DMS 273 treated with DMSO at 0.1 percent for 48 hours (cell line): ENCODE results near the gene E2F3.

ENCODE experiments used
- DNase-seq: peaks from one replicate; lab custom pipeline; 2025; lab: John Stamatoyannopoulos, UW

Gene E2F3

DNA sequence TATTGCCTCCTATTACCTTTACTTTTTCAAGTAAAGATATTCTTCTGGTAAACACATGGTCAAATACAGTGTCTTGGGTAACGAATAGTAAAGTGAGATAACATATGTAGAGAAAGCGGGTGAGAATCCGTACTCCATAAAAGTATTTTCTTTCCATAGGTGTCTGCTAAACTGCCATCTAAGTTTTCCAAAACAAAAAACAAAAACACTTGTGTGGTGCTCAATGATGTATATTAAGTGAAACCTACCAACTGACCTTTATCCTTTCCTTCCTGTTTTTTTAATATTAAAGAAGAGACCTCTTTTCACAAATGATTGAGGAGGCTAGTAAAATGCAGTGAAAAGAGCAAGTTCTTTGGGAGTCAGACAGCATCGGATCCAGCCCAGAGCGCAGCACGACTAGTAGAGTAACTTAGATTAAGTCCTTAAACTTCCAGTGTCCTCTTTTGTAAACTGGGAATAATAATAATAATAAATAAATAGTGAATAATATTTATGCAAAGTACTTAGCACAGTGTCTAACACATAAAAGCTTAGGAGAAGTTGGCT lies 132.1 kb downstream of the E2F3 start:
- DNase-seq = no peak

DNA sequence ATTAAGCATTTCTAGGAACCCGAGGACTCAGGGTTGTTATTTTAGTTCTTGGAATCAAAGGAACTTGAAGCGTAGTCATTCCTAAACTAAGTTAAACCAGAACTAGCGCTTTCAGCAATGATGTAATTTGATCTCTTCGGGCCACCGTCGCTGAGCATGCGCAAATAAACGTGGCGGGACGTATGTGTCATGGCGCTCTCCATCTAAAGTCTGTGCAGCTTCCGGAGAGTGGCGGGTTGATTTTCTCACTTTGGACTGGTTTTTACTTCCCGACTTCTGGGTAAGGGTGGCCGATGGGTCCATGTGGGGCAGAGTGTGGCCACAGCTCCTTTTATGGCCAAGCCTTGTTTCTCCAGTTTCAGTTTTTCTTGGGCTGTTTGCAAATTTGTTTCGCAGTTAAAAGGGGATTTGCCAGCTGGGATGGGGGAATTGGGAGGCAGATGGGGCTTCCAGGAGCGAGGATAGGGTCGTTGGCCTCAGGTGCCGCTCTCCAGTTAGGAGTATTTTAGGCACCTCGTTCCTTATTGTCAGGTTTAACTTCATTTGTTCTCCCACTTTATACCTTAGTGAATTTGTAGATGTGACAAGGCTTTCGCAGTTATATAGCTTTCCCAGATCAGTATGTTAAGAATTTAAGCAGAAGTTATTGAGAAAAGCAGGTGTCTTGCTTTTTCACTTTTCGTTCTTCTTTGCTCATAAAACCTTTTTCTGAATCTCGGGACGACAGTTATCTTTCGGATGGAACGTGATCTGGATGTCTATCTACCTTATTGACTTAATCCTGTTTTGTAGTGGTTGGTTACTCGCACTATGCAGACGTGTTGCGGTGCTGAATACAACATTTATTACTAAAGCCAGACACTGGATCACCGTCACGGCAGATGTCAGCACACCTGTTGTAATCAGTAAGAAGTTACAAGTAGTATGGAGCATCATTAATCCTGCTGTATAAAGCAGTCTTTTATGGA lies 132.9 kb downstream of the E2F3 start, which contains the start of gene CDKAL1:
Gene CDKAL1, plus strand, starts transcription at position 163 of the 968 bp plus-strand sequence. CDS start 11,894 bp downstream, outside the sequence.
- peak; percentile 87 for DNase-seq

DNA sequence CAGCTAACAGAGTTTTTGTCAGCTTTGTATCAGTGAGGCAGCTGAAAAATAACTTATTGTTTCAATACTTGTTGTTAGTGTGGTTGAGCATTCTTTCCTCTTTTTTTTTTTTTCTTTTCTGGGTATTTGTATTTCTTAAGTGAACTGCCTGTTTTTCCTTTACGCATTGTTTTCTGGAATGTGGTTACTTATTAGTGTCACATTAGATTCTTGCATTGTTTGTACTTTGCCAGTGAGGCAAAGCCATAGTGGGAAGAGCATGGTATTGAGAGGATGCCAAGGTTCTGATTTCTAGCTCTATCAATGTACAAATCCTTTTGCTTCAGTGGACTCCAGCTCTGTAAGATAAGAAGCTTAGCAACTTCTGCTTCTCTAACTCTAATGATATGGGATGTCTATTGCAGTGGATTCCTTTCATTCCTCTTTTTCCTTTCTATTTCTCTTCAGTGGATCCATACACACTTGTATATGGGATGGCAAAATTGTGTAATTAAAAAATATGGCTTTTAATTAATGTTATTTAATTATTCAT lies 136.5 kb downstream of the E2F3 start:
- no peak for DNase-seq

- DNase-seq = no peak
Observed at GRCh38 chr6:20538907-20539306, 137.2 kb downstream of the E2F3 start.

DNA sequence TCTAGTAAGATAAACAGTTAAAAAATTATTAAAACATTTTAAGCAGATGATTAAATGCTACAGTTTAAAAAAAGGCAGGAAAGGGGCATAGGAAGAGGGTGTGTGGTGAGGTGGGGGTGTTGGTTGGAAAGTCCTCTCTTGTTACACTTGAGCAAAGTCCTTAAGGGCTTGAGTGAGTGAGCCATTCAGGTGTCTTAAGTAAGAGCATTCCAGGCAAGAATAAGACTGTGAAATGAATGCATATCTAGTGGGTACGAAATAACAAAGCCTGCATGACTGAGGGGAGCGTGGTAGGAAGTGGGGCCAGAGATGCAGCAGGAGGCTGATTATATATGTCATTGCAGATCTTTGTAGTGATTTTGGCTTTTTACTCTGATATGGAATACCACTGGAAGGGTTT lies 137.7 kb downstream of the E2F3 start:
- no peak for DNase-seq

GRCh38 chr6:20540683-20541082 lies 139.0 kb downstream of the E2F3 start:
- no peak for DNase-seq

DNA sequence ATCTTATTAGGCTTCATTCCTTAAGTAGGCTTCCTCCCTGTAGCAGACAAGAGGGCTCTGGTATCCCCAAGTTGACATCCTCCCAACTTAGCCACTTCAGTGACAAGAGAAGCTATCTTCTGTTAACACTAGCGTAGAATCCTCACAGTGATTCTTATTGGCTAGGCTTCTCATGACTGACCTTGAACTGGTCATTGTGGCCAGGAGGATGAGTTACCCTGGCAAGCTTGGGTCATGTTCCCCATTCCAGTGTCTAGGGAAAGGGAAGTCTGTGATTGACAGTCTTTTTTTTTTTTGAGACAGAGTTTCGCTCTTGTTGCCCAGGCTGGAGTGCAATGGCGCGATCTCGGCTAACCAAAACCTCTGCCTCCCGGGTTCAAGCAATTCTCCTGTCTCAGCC lies 139.7 kb downstream of the E2F3 start:
- DNase-seq = no peak

DNA sequence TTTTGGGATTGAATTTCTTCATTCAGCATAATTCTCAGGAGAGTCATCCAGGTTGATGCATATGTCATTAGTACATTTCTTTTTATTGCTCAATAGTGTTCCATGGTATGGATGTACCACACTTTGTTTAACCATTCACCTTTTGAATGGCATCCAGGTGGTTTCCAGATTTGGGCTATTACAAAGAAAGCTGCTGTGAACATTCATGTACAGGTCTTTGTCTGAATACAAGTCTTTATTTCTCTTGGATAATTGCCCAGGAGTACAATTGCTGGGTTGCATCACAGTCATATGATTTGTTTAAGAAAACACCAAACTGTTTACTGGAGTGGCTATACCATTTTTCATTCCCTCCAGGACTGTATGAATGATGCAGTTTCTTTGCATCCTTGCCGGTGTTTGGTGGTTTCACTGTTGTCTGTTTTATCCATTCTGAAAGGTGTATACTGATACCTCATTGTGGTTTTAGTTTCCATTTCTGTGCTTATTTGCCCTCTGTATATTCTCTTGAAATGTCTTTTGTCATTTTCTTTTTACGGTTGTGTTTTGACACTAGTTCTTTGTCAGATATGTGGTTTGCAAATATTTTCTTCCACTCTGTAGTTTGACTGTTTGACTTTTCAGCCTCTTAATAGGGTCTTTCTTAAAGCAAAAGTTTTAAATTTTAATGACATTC lies 141.4 kb downstream of the E2F3 start:
- no peak for DNase-seq
